ENCODE measurements around the gene RNF4. TPM values are rescaled to one million over a fixed set of nuclear protein-coding genes. Genes with fewer than 3 reads are reported as not detected.

The RNF4 gene
- total RNA-seq, 6 experiments from 2014 or later, result 16.2 to 22.5 (median 18.0) TPM

- Histone ChIP-seq H3K27me3 (no peaks in the 10 kb centered on the region), H3K9me3 (no peaks in the 10 kb centered on the region), H3K4me3 (no peak overlapping the region), H3K36me3 (no peaks in the 10 kb centered on the region), H3K4me1 (peaks cover 0 to 6% (median 0%) of the 10 kb centered on the region in 4 donors), H3K27ac (no peak overlapping the region)
- 90% methylated on average over 3 of the region's 6 CpGs for WGBS (ENCODE audit: insufficient coverage, low coverage, low lambda C conversion rate, missing lambda C conversion rate)
- intact Hi-C loops (cut with DNase I), result no loop called here
- no peak for ATAC-seq
- no peak for DNase-seq
- no peak for TF ChIP-seq POLR2A (IDR thresholded peaks at IDR 0.05)
- no peak for TF ChIP-seq CTCF (IDR thresholded peaks at IDR 0.05)
Observed at GRCh38 chr4:2558301-2558700, 89.4 kb downstream of the RNF4 start.

DNA sequence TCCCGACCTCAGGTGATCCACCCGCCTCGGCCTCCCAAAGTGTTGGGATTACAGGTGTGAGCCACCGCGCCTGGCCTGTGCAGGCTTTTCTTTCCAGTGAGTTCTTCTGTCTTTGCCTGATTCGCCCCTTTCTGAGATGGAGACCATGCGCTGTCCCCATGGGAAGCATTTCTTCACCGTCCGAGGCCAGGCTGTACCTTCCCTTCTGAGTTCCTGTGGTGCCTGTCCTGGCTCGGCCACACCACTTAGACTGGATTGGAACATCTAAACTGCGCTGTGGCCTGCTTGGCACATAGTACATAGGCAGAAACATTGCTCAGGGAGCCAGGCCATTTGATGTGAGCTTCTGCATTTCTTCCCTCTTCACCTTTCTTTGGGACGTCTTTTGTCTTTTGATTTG, 91.3 kb downstream of the RNF4 start:
- Histone ChIP-seq H3K4me3 (no peak overlapping the region), H3K27ac (no peak overlapping the region), H3K9me3 (no peaks in the 10 kb centered on the region), H3K27me3 (no peaks in the 10 kb centered on the region), H3K36me3 (no peaks in the 10 kb centered on the region), H3K4me1 (peaks cover 0 to 6% (median 0%) of the 10 kb centered on the region in 4 donors)
- TF ChIP-seq CTCF (IDR thresholded peaks at IDR 0.05), result no peak
- TF ChIP-seq POLR2A (IDR thresholded peaks at IDR 0.05), result no peak
- intact Hi-C loops (cut with DNase I), result no loop called here
- ATAC-seq (no peak), DNase-seq (no peak)
- 96% methylated on average over 2 of the region's 12 CpGs for WGBS (ENCODE audit: insufficient coverage, low coverage, low lambda C conversion rate, missing lambda C conversion rate)

Other genes starting within 250 kb of the RNF4 start
- gene HAUS3, start 227.0 kb upstream of the RNF4 start, total RNA-seq, result 1 to 10 TPM; 3.5 to 5.1 (median 4.6) TPM
- 1 to 10 TPM in 4 of 6 experiments, under 1 TPM in 2; 0.87 to 2.5 (median 1.4) TPM for gene POLN, start 227.0 kb upstream of the RNF4 start, total RNA-seq
- 10 to 100 TPM; 17.8 to 23.0 (median 19.7) TPM for gene MXD4, start 207.0 kb upstream of the RNF4 start, total RNA-seq
- 1 to 10 TPM; 2.5 to 9.6 (median 4.8) TPM for gene ZFYVE28, start 50.5 kb upstream of the RNF4 start, total RNA-seq
- gene CFAP99, start 50.2 kb upstream of the RNF4 start, total RNA-seq, result under 1 TPM in 5 of 6 experiments, not detected in 1; 0.25 to 0.86 (median 0.29) TPM
- 10 to 100 TPM in 2 of 6 experiments, 1 to 10 TPM in 4; 8.5 to 12.3 (median 9.7) TPM for gene FAM193A, start 67.5 kb downstream of the RNF4 start, total RNA-seq